HCT116 (cell line): ENCODE measurements around the gene TGM4. TPM values are rescaled to one million over a fixed set of nuclear protein-coding genes. Genes with fewer than 3 reads are reported as not detected.

Experiments
- ATAC-seq: fragments of 200-7000 bp; cut with Tn5 transposase; 2 replicates; pipeline ENCODE4 v1.9.1; 2020; ENCODE audit warnings: mild to moderate bottlenecking, moderate library complexity
- BruUV-seq: library from RNA; stranded (reverse); fragments of 400-500 nt; replicated peaks from 2 replicates; lab custom pipeline; 2021; lab: Mats Ljungman, UMichigan
- CTCF ChIA-PET: fragments of 300-600 bp; sonication (Branson Sonifier 250); formaldehyde crosslinking; loops from one replicate; lab custom pipeline; 2021; ENCODE audit warnings: antibody characterized with exemption; lab: Charles Lee
- POLR2A ChIA-PET: fragments of 300-600, 350-600 bp; sonication (Branson Sonifier 250); formaldehyde crosslinking; loops from one replicate; lab custom pipeline; 2021; ENCODE audit warnings: antibody characterized with exemption; lab: Charles Lee
- RAD21 ChIA-PET, 2 experiments: fragments of 300-600 bp; sonication (Branson Sonifier 250); formaldehyde crosslinking; loops; one replicate each; lab custom pipeline; 2023; ENCODE audit warnings: low total read pairs in 2 of 2; ENCODE audit not compliant: uncharacterized antibody in 2 of 2, unreplicated experiment in 2 of 2, low non-redundant PET in 1 of 2; lab: Charles Lee
- DNase-seq: peaks from one replicate; pipeline ENCODE4 v3.0.0-alpha.2; 2010; ENCODE audit warnings: low read depth, low spot score
- H2AFZ ChIP-seq: fragments of 200-600 bp; shearing (Covaris generic), sonication (generic); 2 replicates; pipeline ENCODE4 v1.6.1; 2017; ENCODE audit warnings: low read depth, mixed run types, mixed read lengths, antibody characterized with exemption, low read length; ENCODE audit not compliant: poor library complexity, severe bottlenecking
- H3K27ac ChIP-seq: 2 replicates; pipeline ENCODE4 v1.5.1; 2012; ENCODE audit warnings: low read depth, low read length
- H3K27me3 ChIP-seq: fragments of 200-600 bp; sonication (generic); 2 replicates; pipeline ENCODE4 v1.6.1; 2016; ENCODE audit warnings: mixed run types, low read length, mixed read lengths; ENCODE audit not compliant: insufficient read depth
- H3K36me3 ChIP-seq, 2 experiments: fragments of 200-500 bp in 1 of 2; fragments of 200-600 bp in 1 of 2; sonication (Bioruptor generic) in 1 of 2; sonication (generic) in 1 of 2; 2 replicates each; pipeline versions ENCODE4 v1.5.1 to v1.6.1; 2014 to 2016; ENCODE audit warnings: low read length in 2 of 2, inconsistent platforms in 1 of 2, mixed read lengths in 1 of 2, mixed run types in 1 of 2; ENCODE audit not compliant: insufficient read depth in 2 of 2, control insufficient read depth in 1 of 2
- H3K4me1 ChIP-seq, 2 experiments: fragments of 200-600 bp in 1 of 2; sonication (generic) in 1 of 2; 2 replicates each; pipeline versions ENCODE4 v1.5.1 to v1.6.1; 2012 to 2017; ENCODE audit warnings: low read length in 2 of 2, inconsistent platforms in 1 of 2, mild to moderate bottlenecking in 1 of 2, mixed read lengths in 1 of 2, mixed run types in 1 of 2, moderate library complexity in 1 of 2; ENCODE audit not compliant: insufficient read depth in 2 of 2, control insufficient read depth in 1 of 2
- H3K4me2 ChIP-seq: fragments of 200-600 bp; sonication (generic); 2 replicates; pipeline ENCODE4 v1.6.1; 2017; ENCODE audit warnings: mixed run types, low read length, mixed read lengths
- H3K4me3 ChIP-seq, 2 experiments: fragments of 200-600 bp in 1 of 2; sonication (generic) in 1 of 2; replicated peaks in 1 of 2; 2 replicates each; pipeline ENCODE4 v1.5.1; 2011 to 2016; ENCODE audit warnings: low read length in 2 of 2, control low read depth in 1 of 2, low read depth in 1 of 2, mild to moderate bottlenecking in 1 of 2, mixed read lengths in 1 of 2, mixed run types in 1 of 2
- H3K79me2 ChIP-seq: fragments of 200-600 bp; sonication (generic); 2 replicates; pipeline ENCODE4 v1.6.1; 2017; ENCODE audit warnings: mild to moderate bottlenecking, mixed run types, low read length, moderate library complexity, mixed read lengths; ENCODE audit not compliant: insufficient read depth
- H3K9ac ChIP-seq: fragments of 200-600 bp; sonication (generic); 2 replicates; pipeline ENCODE4 v1.6.1; 2016; ENCODE audit warnings: low read length, mixed read lengths
- H3K9me2 ChIP-seq: fragments of 200-600 bp; sonication (generic), shearing (Covaris generic); 2 replicates; pipeline ENCODE4 v1.6.1; 2017; ENCODE audit warnings: mixed run types, mild to moderate bottlenecking, moderate library complexity; ENCODE audit not compliant: insufficient read depth
- H3K9me3 ChIP-seq, 2 experiments: fragments of 200-500 bp in 1 of 2; fragments of 200-600 bp in 1 of 2; sonication (Bioruptor generic) in 1 of 2; sonication (generic) in 1 of 2; 2 replicates each; pipeline ENCODE4 v1.6.1; 2014 to 2017; ENCODE audit warnings: low read length in 2 of 2, mixed read lengths in 2 of 2, inconsistent platforms in 1 of 2, low read depth in 1 of 2, mild to moderate bottlenecking in 1 of 2, mixed run types in 1 of 2, moderate library complexity in 1 of 2; ENCODE audit not compliant: control insufficient read depth in 1 of 2, insufficient read depth in 1 of 2
- H4K20me1 ChIP-seq: fragments of 200-600 bp; sonication (generic), shearing (Covaris generic); 2 replicates; pipeline ENCODE4 v1.6.1; 2017; ENCODE audit warnings: mixed run types, mild to moderate bottlenecking, moderate library complexity; ENCODE audit not compliant: insufficient read depth
- EGR1 ChIP-seq: IDR thresholded peaks from 2 replicates; pipeline ENCODE4 v1.6.1; 2012; ENCODE audit warnings: low read depth
- ELF1 ChIP-seq: IDR thresholded peaks from 2 replicates; pipeline ENCODE4 v1.6.1; 2012; ENCODE audit warnings: low read depth, borderline replicate concordance
- EZH2 ChIP-seq: fragments of 200-600 bp; sonication (generic); IDR thresholded peaks from 2 replicates; pipeline ENCODE4 v1.6.1; 2017; ENCODE audit warnings: antibody characterized with exemption, mixed run types
- EZH2phosphoT487 ChIP-seq: fragments of 200-600 bp; IDR thresholded peaks from 2 replicates; pipeline ENCODE4 v1.6.1; 2018; ENCODE audit warnings: antibody characterized with exemption, borderline replicate concordance
- FOSL1 ChIP-seq: IDR thresholded peaks from 2 replicates; pipeline ENCODE4 v1.6.1; 2012; ENCODE audit warnings: low read depth
- JUND ChIP-seq: IDR thresholded peaks from 2 replicates; pipeline ENCODE4 v1.6.1; 2012
- RAD21 ChIP-seq: IDR thresholded peaks from 2 replicates; pipeline ENCODE4 v1.6.1; 2012; ENCODE audit warnings: low read depth, mild to moderate bottlenecking
- SP1 ChIP-seq: IDR thresholded peaks from 2 replicates; pipeline ENCODE4 v1.6.1; 2012; ENCODE audit warnings: low read depth
- ZFX ChIP-seq: fragments of 450-650 bp; IDR thresholded peaks from 2 replicates; pipeline ENCODE4 v1.6.1; 2017
- ZNF274 ChIP-seq: fragments of 200-500 bp; sonication (Bioruptor generic); IDR thresholded peaks from 2 replicates; pipeline ENCODE4 v1.6.1; 2014; ENCODE audit warnings: mild to moderate bottlenecking, low read depth, low read length, inconsistent platforms
- intact Hi-C: fragments of 100-400 bp; cut with micrococcal nuclease; formaldehyde crosslinking; loops from 2 replicates; pipeline ENCODE4 v1.10.0; 2022
- microRNA counts: library from miRNA; unstranded; fragments of <30 nt; microRNA quantifications from one replicate; lab custom pipeline; 2015
- total RNA-seq: library from RNA; stranded (reverse); gene quantifications from one replicate; pipeline ENCODE4 v1.2.1, GENCODE V29; 2021; ENCODE audit not compliant: unreplicated experiment
- TF ChIP-seq, protein P1 (sequence below): IDR thresholded peaks from 2 replicates; pipeline ENCODE4 v1.6.1; 2012

Gene TGM4
- total RNA-seq, 1 experiment from 2014 or later = not detected

- ATAC-seq (no peak), DNase-seq (no peak)
- Histone ChIP-seq H2AFZ (no peak overlapping the region), H3K9me3 (no peaks in the 10 kb centered on the region), H3K4me3 (no peak overlapping the region), H3K79me2 (peaks cover 82% of the 10 kb centered on the region), H3K4me2 (peak overlapping the region; percentile 12), H3K9me2 (no peaks in the 10 kb centered on the region), H3K27ac (no peak overlapping the region), H3K4me1 (peaks cover 37 to 60% of the 10 kb centered on the region in 2 experiments), H4K20me1 (no peaks in the 10 kb centered on the region), H3K9ac (no peak overlapping the region), H3K27me3 (no peaks in the 10 kb centered on the region), H3K36me3 (no peaks in the 10 kb centered on the region)
- TF ChIP-seq EZH2 (no peak), ZFX (no peak), FOSL1 (no peak), SP1 (peak; percentile 27; the same call in 1 of the 2 replicates), EGR1 (no peak), ELF1 (no peak), JUND (0 out of 2 replicates have a peak, but pooled peaks have one; percentile 17), RAD21 (no peak), EZH2phosphoT487 (no peak), ZNF274 (no peak)
- TF ChIP-seq, protein P1, sequence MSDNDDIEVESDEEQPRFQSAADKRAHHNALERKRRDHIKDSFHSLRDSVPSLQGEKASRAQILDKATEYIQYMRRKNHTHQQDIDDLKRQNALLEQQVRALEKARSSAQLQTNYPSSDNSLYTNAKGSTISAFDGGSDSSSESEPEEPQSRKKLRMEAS = no peak
- BruUV-seq = no TSS peak
- RAD21 ChIA-PET = no interaction called here
- POLR2A ChIA-PET = no interaction called here
- intact Hi-C loops = loop anchor here (10.0 kb wide), 1 partner anchor 199 kb away; the partner anchor contains the start of genes KIAA1143 and KIF15
- CTCF ChIA-PET = no interaction called here
Observed at GRCh38 chr3:44963571-44964325, 89.3 kb downstream of the TGM4 start.

MicroRNAs within 50 kb of the gene (microRNA counts, 767-probe panel; counts per million panel counts)
- not detected for microRNA hsa-miR-564 (lab: Ali Mortazavi, UCI)

Other genes with a start within 250 kb of the TGM4 start
- 16.5 TPM for gene ZNF197, start 249.6 kb upstream of the TGM4 start, total RNA-seq
- 7.9 TPM for gene ZNF35, start 225.9 kb upstream of the TGM4 start, total RNA-seq
- gene ZNF502, start 161.9 kb upstream of the TGM4 start, total RNA-seq = 1.5 TPM
- gene ZNF501, start 145.0 kb upstream of the TGM4 start, total RNA-seq = 0.12 TPM
- 32.2 TPM for gene KIAA1143, start 113.0 kb upstream of the TGM4 start, total RNA-seq
- 20.9 TPM for gene KIF15, start 112.8 kb upstream of the TGM4 start, total RNA-seq
- 13.9 TPM for gene TMEM42, start 12.7 kb upstream of the TGM4 start, total RNA-seq
- 61.1 TPM for gene ZDHHC3, start 101.6 kb downstream of the TGM4 start, total RNA-seq
- 72.6 TPM for gene EXOSC7, start 101.6 kb downstream of the TGM4 start, total RNA-seq
- 0.57 TPM for gene CLEC3B, start 151.7 kb downstream of the TGM4 start, total RNA-seq